Endodermal cell (in vitro differentiated cells): Measurements from ENCODE around the gene NAALADL2. TPM values are rescaled to one million over a fixed set of nuclear protein-coding genes. Genes with fewer than 3 reads are reported as not detected.

Experiments
- DNase-seq: peaks from one replicate; pipeline ENCODE4 v3.0.0-alpha.2; 2017
- H3K27ac ChIP-seq: 2 replicates; pipeline ENCODE4 v1.5.1; 2013; ENCODE audit warnings: mild to moderate bottlenecking, low read depth, low read length, moderate library complexity
- H3K27me3 ChIP-seq: 2 replicates; pipeline ENCODE4 v1.6.1; 2013; ENCODE audit warnings: mild to moderate bottlenecking, low read length, moderate library complexity; ENCODE audit not compliant: insufficient read depth, control insufficient read depth, poor library complexity, severe bottlenecking
- H3K36me3 ChIP-seq: 2 replicates; pipeline ENCODE4 v1.7.0; 2013; ENCODE audit warnings: mild to moderate bottlenecking, low read length, moderate library complexity; ENCODE audit not compliant: control insufficient read depth, insufficient read depth
- H3K4me1 ChIP-seq: one replicate; pipeline ENCODE4 v1.7.0; 2013; ENCODE audit warnings: low read length; ENCODE audit not compliant: control insufficient read depth, insufficient read depth
- H3K4me3 ChIP-seq: 2 replicates; pipeline ENCODE4 v1.5.1; 2013; ENCODE audit warnings: mild to moderate bottlenecking, low read length, moderate library complexity
- H3K9ac ChIP-seq: 2 replicates; pipeline ENCODE4 v1.6.1; 2013; ENCODE audit warnings: mild to moderate bottlenecking, low read length, moderate library complexity; ENCODE audit not compliant: poor library complexity, severe bottlenecking; ENCODE audit errors: extremely low read depth
- H3K9me3 ChIP-seq: 2 replicates; pipeline ENCODE4 v1.6.1; 2013; ENCODE audit warnings: mild to moderate bottlenecking, low read length, moderate library complexity; ENCODE audit not compliant: control insufficient read depth
- H3K27ac Mint-ChIP-seq: 2 replicates; pipeline ENCODE4 v1.8.0; 2020; ENCODE audit warnings: mixed read lengths
- H3K27me3 Mint-ChIP-seq: 2 replicates; pipeline ENCODE4 v1.8.0; 2021; ENCODE audit warnings: mild to moderate bottlenecking, mixed read lengths; ENCODE audit not compliant: insufficient read depth
- H3K36me3 Mint-ChIP-seq: 2 replicates; pipeline ENCODE4 v1.8.0; 2020; ENCODE audit warnings: low read depth, mixed read lengths
- H3K4me1 Mint-ChIP-seq: 2 replicates; pipeline ENCODE4 v1.8.0; 2020; ENCODE audit warnings: mixed read lengths
- H3K4me3 Mint-ChIP-seq: 2 replicates; pipeline ENCODE4 v1.8.0; 2020; ENCODE audit warnings: mild to moderate bottlenecking, moderate library complexity, mixed read lengths
- H3K9me3 Mint-ChIP-seq: 2 replicates; pipeline ENCODE4 v1.8.0; 2020; ENCODE audit warnings: mild to moderate bottlenecking, mixed read lengths
- WGBS, 2 experiments: methylation state at CpG; one replicate each; pipeline versions ENCODE4 v1.1.5 to v1.1.7; 2013; ENCODE audit warnings: missing lambda C conversion rate in 2 of 2, mixed read lengths in 1 of 2; ENCODE audit not compliant: insufficient coverage in 1 of 2, insufficient read length in 1 of 2; 5-methylcytosine and 5-hydroxymethylcytosine counted together
- total RNA-seq, 2 donors: library from RNA; stranded (reverse); fragmentation: NEBNext Ultra II Directional in 1 of 2; extraction: Animal tissue kit (Norgen Biotek cat#: 25700) in 1 of 2; gene quantifications; 2 replicates in 1 of 2; 3 replicates in 1 of 2; pipeline ENCODE4 v1.2.1, GENCODE V29; 2021
- TF ChIP-seq, protein P1 (sequence below): fragments of 200-600 bp; sonication (generic); conservative IDR thresholded peaks from 2 replicates; pipeline ENCODE4 v1.5.0; 2021; ENCODE audit warnings: antibody characterized with exemption, mild to moderate bottlenecking

The NAALADL2 gene
- total RNA-seq, 2 donors from 2014 or later, result 1.6 to 1.8 TPM

- H3K9ac ChIP-seq, result no peak overlapping the region
- no peaks in the 10 kb centered on the region for H3K9me3 ChIP-seq
- no peak overlapping the region for H3K27ac ChIP-seq
- Mint-ChIP-seq H3K4me1 (no peaks in the 10 kb centered on the region), H3K4me3 (no peak overlapping the region), H3K9me3 (no peaks in the 10 kb centered on the region), H3K27ac (no peak overlapping the region), H3K27me3 (no peaks in the 10 kb centered on the region), H3K36me3 (no peaks in the 10 kb centered on the region)
- H3K4me1 ChIP-seq, result no peaks in the 10 kb centered on the region
- H3K4me3 ChIP-seq, result no peak overlapping the region
- DNase-seq, result no peak
- 80 to 95% methylated on average over 1 of the region's 1 CpG for WGBS, 2 experiments
- TF ChIP-seq, protein P1, sequence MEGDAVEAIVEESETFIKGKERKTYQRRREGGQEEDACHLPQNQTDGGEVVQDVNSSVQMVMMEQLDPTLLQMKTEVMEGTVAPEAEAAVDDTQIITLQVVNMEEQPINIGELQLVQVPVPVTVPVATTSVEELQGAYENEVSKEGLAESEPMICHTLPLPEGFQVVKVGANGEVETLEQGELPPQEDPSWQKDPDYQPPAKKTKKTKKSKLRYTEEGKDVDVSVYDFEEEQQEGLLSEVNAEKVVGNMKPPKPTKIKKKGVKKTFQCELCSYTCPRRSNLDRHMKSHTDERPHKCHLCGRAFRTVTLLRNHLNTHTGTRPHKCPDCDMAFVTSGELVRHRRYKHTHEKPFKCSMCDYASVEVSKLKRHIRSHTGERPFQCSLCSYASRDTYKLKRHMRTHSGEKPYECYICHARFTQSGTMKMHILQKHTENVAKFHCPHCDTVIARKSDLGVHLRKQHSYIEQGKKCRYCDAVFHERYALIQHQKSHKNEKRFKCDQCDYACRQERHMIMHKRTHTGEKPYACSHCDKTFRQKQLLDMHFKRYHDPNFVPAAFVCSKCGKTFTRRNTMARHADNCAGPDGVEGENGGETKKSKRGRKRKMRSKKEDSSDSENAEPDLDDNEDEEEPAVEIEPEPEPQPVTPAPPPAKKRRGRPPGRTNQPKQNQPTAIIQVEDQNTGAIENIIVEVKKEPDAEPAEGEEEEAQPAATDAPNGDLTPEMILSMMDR, result no peak
- H3K36me3 ChIP-seq, result no peaks in the 10 kb centered on the region
- H3K27me3 ChIP-seq, result no peaks in the 10 kb centered on the region
Observed at GRCh38 chr3:175214216-175214615, 355.1 kb downstream of the NAALADL2 start.

GRCh38 chr3:175215833-175216232 is 356.7 kb downstream of the NAALADL2 start:
- no peaks in the 10 kb centered on the region for H3K4me1 Mint-ChIP-seq
- no peak overlapping the region for H3K4me3 Mint-ChIP-seq
- H3K27ac Mint-ChIP-seq, result no peak overlapping the region
- no peaks in the 10 kb centered on the region for H3K9me3 ChIP-seq
- H3K4me3 ChIP-seq, result no peak overlapping the region
- H3K4me1 ChIP-seq, result no peaks in the 10 kb centered on the region
- H3K27me3 ChIP-seq, result no peaks in the 10 kb centered on the region
- no peaks in the 10 kb centered on the region for H3K9me3 Mint-ChIP-seq
- H3K36me3 ChIP-seq, result no peaks in the 10 kb centered on the region
- H3K9ac ChIP-seq, result no peak overlapping the region
- DNase-seq, result no peak
- H3K27ac ChIP-seq, result no peak overlapping the region
- H3K27me3 Mint-ChIP-seq, result no peaks in the 10 kb centered on the region
- no peaks in the 10 kb centered on the region for H3K36me3 Mint-ChIP-seq
- WGBS, 2 experiments, result 91% methylated on average over 1 of the region's 1 CpG; no CpG with 5 or more reads in 1 of the 2 experiments
- TF ChIP-seq, protein P1, result no peak

GRCh38 chr3:175222356-175222755 is 363.2 kb downstream of the NAALADL2 start:
- Histone ChIP-seq H3K27me3 (no peaks in the 10 kb centered on the region), H3K9ac (no peak overlapping the region), H3K27ac (no peak overlapping the region), H3K36me3 (no peaks in the 10 kb centered on the region), H3K9me3 (no peaks in the 10 kb centered on the region), H3K4me1 (no peaks in the 10 kb centered on the region), H3K4me3 (no peak overlapping the region)
- TF ChIP-seq, protein P1, result no peak
- no peak for DNase-seq
- no peaks in the 10 kb centered on the region for H3K9me3 Mint-ChIP-seq
- no peaks in the 10 kb centered on the region for H3K4me1 Mint-ChIP-seq
- H3K27me3 Mint-ChIP-seq, result no peaks in the 10 kb centered on the region
- H3K4me3 Mint-ChIP-seq, result no peak overlapping the region
- WGBS, 2 experiments, result 77 to 100% methylated on average over 1 of the region's 1 CpG
- no peak overlapping the region for H3K27ac Mint-ChIP-seq
- H3K36me3 Mint-ChIP-seq, result no peaks in the 10 kb centered on the region
